Smooth muscle cell (in vitro differentiated cells): ENCODE data around the gene SETD4. TPM values are rescaled to one million over a fixed set of nuclear protein-coding genes. Genes with fewer than 3 reads are reported as not detected.

Experiments used
- DNase-seq: peaks from one replicate; lab custom pipeline; 2025; ENCODE audit not compliant: unreplicated experiment; lab: John Stamatoyannopoulos, UW
- H2AFZ ChIP-seq: fragments of 200-600 bp; sonication (generic); 2 replicates; pipeline ENCODE4 v1.6.0; 2016; ENCODE audit warnings: antibody characterized with exemption, low read depth, mild to moderate bottlenecking
- H3F3A ChIP-seq: fragments of 200-600 bp; sonication (generic); 2 replicates; pipeline ENCODE4 v1.6.0; 2017; ENCODE audit warnings: antibody characterized with exemption, low read depth
- H3K27ac ChIP-seq: fragments of 200-600 bp; sonication (generic); 2 replicates; pipeline ENCODE4 v1.5.1; 2016; ENCODE audit warnings: low read depth, mild to moderate bottlenecking
- H3K27me3 ChIP-seq: fragments of 200-600 bp; sonication (generic); 2 replicates; pipeline ENCODE4 v1.6.1; 2016; ENCODE audit warnings: low read depth, mild to moderate bottlenecking
- H3K36me3 ChIP-seq: fragments of 200-600 bp; sonication (generic); 2 replicates; pipeline ENCODE4 v1.5.1; 2016; ENCODE audit warnings: low read depth
- H3K4me1 ChIP-seq: fragments of 200-600 bp; sonication (generic); 2 replicates; pipeline ENCODE4 v1.5.1; 2016; ENCODE audit warnings: low read depth
- H3K4me2 ChIP-seq: fragments of 200-600 bp; sonication (generic); 2 replicates; pipeline ENCODE4 v1.6.0; 2016; ENCODE audit warnings: mild to moderate bottlenecking
- H3K4me3 ChIP-seq: fragments of 200-600 bp; sonication (generic); 2 replicates; pipeline ENCODE4 v1.5.1; 2016; ENCODE audit warnings: mild to moderate bottlenecking
- H3K79me2 ChIP-seq: fragments of 200-600 bp; sonication (generic); 2 replicates; pipeline ENCODE4 v1.6.0; 2016; ENCODE audit warnings: low read depth, mild to moderate bottlenecking
- H3K9ac ChIP-seq: fragments of 200-600 bp; sonication (generic); 2 replicates; pipeline ENCODE4 v1.6.0; 2016; ENCODE audit warnings: low read depth
- H3K9me3 ChIP-seq: fragments of 200-600 bp; sonication (generic); replicated peaks from 2 replicates; pipeline ENCODE4 v1.5.1; 2016; ENCODE audit warnings: low read depth
- H4K20me1 ChIP-seq: fragments of 200-600 bp; sonication (generic); 2 replicates; pipeline ENCODE4 v1.6.0; 2016; ENCODE audit warnings: low read depth
- CTCF ChIP-seq: fragments of 200-600 bp; sonication (generic); IDR thresholded peaks from 2 replicates; pipeline ENCODE4 v1.5.1; 2017; ENCODE audit warnings: borderline replicate concordance, mild to moderate bottlenecking, antibody characterized with exemption; ENCODE audit not compliant: insufficient read depth, poor library complexity, severe bottlenecking
- WGBS: methylation state at CpG from one replicate; pipeline ENCODE4 v1.1.7; 2016; ENCODE audit warnings: low lambda C conversion rate; 5-methylcytosine and 5-hydroxymethylcytosine counted together
- polyA plus RNA-seq: library from polyadenylated mRNA; unstranded; fragments of >200 nt; fragmentation: Nextera tagmentation; extraction: Ambion mirVana; gene quantifications from 2 replicates; pipeline ENCODE4 v1.2.1, GENCODE V29; 2016
- total RNA-seq: library from RNA; depleted of rRNA; stranded (reverse); fragments of >200 nt; gene quantifications from 2 replicates; pipeline ENCODE4 v1.2.3, GENCODE V29; 2014

SETD4 gene
- total and polyA plus RNA-seq, 2 experiments from 2014 or later: 10.0 to 18.7 TPM

- TF ChIP-seq CTCF: no peak
- H3K36me3 ChIP-seq: peaks cover 19% of the 10 kb centered on the region
- no peak for DNase-seq
- 98% methylated on average over 3 of the region's 3 CpGs for WGBS
- H3K27me3 ChIP-seq: no peaks in the 10 kb centered on the region
- H3K4me2 ChIP-seq: no peak overlapping the region
- no peak overlapping the region for H3K27ac ChIP-seq
- H3K4me3 ChIP-seq: no peak overlapping the region
- peaks cover 11% of the 10 kb centered on the region for H3K79me2 ChIP-seq
- H3K4me1 ChIP-seq: no peaks in the 10 kb centered on the region
- H3K9ac ChIP-seq: no peak overlapping the region
- no peaks in the 10 kb centered on the region for H3F3A ChIP-seq
- H3K9me3 ChIP-seq: no peaks in the 10 kb centered on the region
- H2AFZ ChIP-seq: no peak overlapping the region
- H4K20me1 ChIP-seq: no peaks in the 10 kb centered on the region
Measured at GRCh38 chr21:36053715-36054062, 6.6 kb downstream of the SETD4 start.

- peaks cover 19% of the 10 kb centered on the region for H3K36me3 ChIP-seq
- no peak overlapping the region for H3K4me2 ChIP-seq
- H3K9me3 ChIP-seq: no peaks in the 10 kb centered on the region
- no peaks in the 10 kb centered on the region for H3K4me1 ChIP-seq
- no peak for DNase-seq
- no peak overlapping the region for H2AFZ ChIP-seq
- H4K20me1 ChIP-seq: no peaks in the 10 kb centered on the region
- no peaks in the 10 kb centered on the region for H3F3A ChIP-seq
- H3K27ac ChIP-seq: no peak overlapping the region
- no peaks in the 10 kb centered on the region for H3K27me3 ChIP-seq
- 97% methylated on average over 10 of the region's 10 CpGs for WGBS
- H3K9ac ChIP-seq: no peak overlapping the region
- H3K4me3 ChIP-seq: no peak overlapping the region
- peaks cover 8% of the 10 kb centered on the region for H3K79me2 ChIP-seq
- TF ChIP-seq CTCF: no peak
Measured at GRCh38 chr21:36052860-36053714, 7.2 kb downstream of the SETD4 start.

GRCh38 chr21:36048357-36048756, 12.0 kb downstream of the SETD4 start:
- Histone ChIP-seq H3K27me3 (no peaks in the 10 kb centered on the region), H3K9ac (no peak overlapping the region), H3K4me3 (no peak overlapping the region), H3K4me2 (no peak overlapping the region), H3K4me1 (no peaks in the 10 kb centered on the region), H3K36me3 (peaks cover 16% of the 10 kb centered on the region), H2AFZ (no peak overlapping the region), H3F3A (no peaks in the 10 kb centered on the region), H3K27ac (no peak overlapping the region), H4K20me1 (peaks cover 4% of the 10 kb centered on the region), H3K9me3 (no peaks in the 10 kb centered on the region), H3K79me2 (no peaks in the 10 kb centered on the region)
- 98% methylated on average over 7 of the region's 7 CpGs for WGBS
- DNase-seq: no peak
- no peak for TF ChIP-seq CTCF

GRCh38 chr21:36047139-36047538, 13.2 kb downstream of the SETD4 start:
- no peak overlapping the region for H3K9ac ChIP-seq
- no peak overlapping the region for H3K4me3 ChIP-seq
- no peaks in the 10 kb centered on the region for H3K9me3 ChIP-seq
- WGBS: 82% methylated on average over 7 of the region's 7 CpGs
- no peak for DNase-seq
- H2AFZ ChIP-seq: no peak overlapping the region
- no peaks in the 10 kb centered on the region for H3F3A ChIP-seq
- no peaks in the 10 kb centered on the region for H3K27me3 ChIP-seq
- H3K4me1 ChIP-seq: no peaks in the 10 kb centered on the region
- peaks cover 19% of the 10 kb centered on the region for H3K36me3 ChIP-seq
- H4K20me1 ChIP-seq: peaks cover 4% of the 10 kb centered on the region
- H3K79me2 ChIP-seq: no peaks in the 10 kb centered on the region
- no peak for TF ChIP-seq CTCF
- H3K27ac ChIP-seq: no peak overlapping the region
- H3K4me2 ChIP-seq: no peak overlapping the region
